ENCODE data around the gene TRAF3. TPM values are rescaled to one million over a fixed set of nuclear protein-coding genes. Genes with fewer than 3 reads are reported as not detected.
A peak's percentile ranks its signal among the peaks of the same experiment; 100 is the strongest.

The TRAF3 gene
- total RNA-seq, 4 donors from 2014 or later = 5.5 to 14.7 (median 6.9) TPM

DNA sequence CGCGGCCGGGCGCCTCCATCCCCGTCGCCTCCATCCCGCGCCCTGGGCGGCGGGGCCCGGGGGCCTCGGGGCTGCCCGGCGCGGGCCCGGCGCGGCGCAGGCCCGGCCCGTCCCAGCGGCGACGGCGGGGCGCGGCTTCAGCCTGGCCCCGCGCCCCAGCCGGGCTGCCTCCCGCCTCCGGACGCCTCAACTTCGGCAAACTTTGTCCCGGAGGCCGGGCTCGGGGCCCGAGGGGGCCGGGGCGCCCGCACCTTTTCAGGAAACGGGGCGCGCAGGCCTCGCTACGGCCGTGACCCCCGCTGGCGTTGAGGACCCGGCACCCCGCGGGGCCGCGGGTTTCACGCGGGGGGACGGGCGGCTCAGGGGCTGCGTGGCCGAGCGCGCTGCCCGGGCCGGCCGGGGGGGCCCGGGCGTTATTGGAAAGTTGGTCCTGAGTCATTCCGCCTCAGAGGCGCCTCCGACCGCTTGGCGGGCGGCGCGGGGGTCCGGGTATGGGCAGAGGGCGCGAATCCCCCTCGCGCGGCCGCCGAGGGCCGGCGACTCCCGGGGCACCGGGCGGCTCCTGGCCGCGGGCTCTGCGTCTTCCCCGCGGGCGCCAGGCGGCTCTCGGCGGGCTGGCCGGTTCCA is 575 bp downstream of the TRAF3 start:
- intact Hi-C loops (cut with DNase I; ENCODE audit: low total_unique reads) = loop anchor here (5.0 kb wide), 4 partner anchors 44 to 186 kb away; partner anchors contain the start of gene RCOR1
- H3K4me1 ChIP-seq = peaks cover 5 to 9% of the 10 kb centered on the region in 2 donors
- in situ Hi-C loops (cut with MboI; ENCODE audit: low sequenced_read_pairs in 4 of 4) = loop anchor here in 1 of 4 donors (10.0 kb wide), 1 partner anchor 137 kb away; no protein-coding TSS in a partner anchor

DNA sequence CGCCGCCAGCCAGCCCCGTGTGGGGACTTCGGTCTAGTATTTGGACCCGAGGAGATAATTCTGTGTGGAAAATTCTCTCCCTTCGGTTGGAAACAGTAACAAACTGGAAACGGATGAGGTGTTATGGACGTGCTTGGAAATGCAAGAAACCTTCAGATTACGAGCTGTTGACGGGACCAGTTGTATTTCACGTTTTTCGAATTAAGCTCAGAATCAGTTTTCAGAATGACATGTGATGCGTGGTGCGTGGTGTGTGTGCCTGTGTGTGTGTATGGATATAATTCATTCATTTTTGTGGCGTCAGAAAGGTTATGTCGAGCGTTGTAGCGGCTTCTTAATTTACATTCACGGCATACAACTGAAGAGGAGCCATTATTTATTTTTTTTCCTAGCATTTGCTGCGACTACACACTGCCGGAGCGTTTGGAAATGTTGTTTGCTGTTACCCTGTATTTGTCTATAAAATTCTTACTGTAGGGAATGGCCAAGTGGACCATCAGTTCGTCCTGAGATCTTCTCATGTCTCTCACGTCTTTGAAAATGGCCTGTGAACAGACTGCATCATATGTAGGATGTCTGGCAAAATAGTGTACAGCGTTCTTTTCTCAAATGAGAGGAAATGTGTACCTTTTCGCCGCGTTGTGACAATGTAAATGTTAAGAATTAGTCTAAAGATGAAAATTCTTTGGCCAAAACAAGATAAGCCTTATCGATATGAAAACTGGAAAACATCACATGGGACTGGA is 1.3 kb downstream of the TRAF3 start:
- in situ Hi-C loops (cut with MboI; ENCODE audit: low sequenced_read_pairs in 4 of 4) (loop anchor here in 1 of 4 donors (10.0 kb wide), 1 partner anchor 136 kb away; no protein-coding TSS in a partner anchor), intact Hi-C loops (cut with DNase I; ENCODE audit: low total_unique reads) (loop anchor here (5.0 kb wide), 4 partner anchors 44 to 186 kb away; partner anchors contain the start of gene RCOR1)
- H3K9me3 ChIP-seq = no peaks in the 10 kb centered on the region
- H3K27ac ChIP-seq = peak overlapping the region; percentile 63 to 79 (median 66)
- no peaks in the 10 kb centered on the region for H3K27me3 ChIP-seq
- no peaks in the 10 kb centered on the region for H3K36me3 ChIP-seq
- peak overlapping the region; percentile 47 to 87 (median 66) for H3K4me3 ChIP-seq
- DNase-seq = no peak
- peaks cover 5 to 9% of the 10 kb centered on the region in 2 donors for H3K4me1 ChIP-seq
- no peak for TF ChIP-seq POLR2A (IDR thresholded peaks at IDR 0.05)
- TF ChIP-seq, protein P1, sequence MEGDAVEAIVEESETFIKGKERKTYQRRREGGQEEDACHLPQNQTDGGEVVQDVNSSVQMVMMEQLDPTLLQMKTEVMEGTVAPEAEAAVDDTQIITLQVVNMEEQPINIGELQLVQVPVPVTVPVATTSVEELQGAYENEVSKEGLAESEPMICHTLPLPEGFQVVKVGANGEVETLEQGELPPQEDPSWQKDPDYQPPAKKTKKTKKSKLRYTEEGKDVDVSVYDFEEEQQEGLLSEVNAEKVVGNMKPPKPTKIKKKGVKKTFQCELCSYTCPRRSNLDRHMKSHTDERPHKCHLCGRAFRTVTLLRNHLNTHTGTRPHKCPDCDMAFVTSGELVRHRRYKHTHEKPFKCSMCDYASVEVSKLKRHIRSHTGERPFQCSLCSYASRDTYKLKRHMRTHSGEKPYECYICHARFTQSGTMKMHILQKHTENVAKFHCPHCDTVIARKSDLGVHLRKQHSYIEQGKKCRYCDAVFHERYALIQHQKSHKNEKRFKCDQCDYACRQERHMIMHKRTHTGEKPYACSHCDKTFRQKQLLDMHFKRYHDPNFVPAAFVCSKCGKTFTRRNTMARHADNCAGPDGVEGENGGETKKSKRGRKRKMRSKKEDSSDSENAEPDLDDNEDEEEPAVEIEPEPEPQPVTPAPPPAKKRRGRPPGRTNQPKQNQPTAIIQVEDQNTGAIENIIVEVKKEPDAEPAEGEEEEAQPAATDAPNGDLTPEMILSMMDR (IDR thresholded peaks at IDR 0.05 in 4 of 5, conservative IDR thresholded peaks at IDR 0.05 in 1 of 5) = no peak
- ATAC-seq = no peak

More for the DNA sequence above, 575 bp downstream of the TRAF3 start:
- Histone ChIP-seq H3K27me3 (no peaks in the 10 kb centered on the region), H3K36me3 (no peaks in the 10 kb centered on the region), H3K27ac (peak overlapping the region; percentile 63 to 79 (median 66)), H3K9me3 (no peaks in the 10 kb centered on the region), H3K4me3 (peak overlapping the region; percentile 47 to 87 (median 66))
- ATAC-seq (peak; percentile 55), DNase-seq (no peak)
- TF ChIP-seq POLR2A (IDR thresholded peaks at IDR 0.05) = no peak
- TF ChIP-seq, protein P1 (IDR thresholded peaks at IDR 0.05 in 4 of 5, conservative IDR thresholded peaks at IDR 0.05 in 1 of 5) = no peak

DNA sequence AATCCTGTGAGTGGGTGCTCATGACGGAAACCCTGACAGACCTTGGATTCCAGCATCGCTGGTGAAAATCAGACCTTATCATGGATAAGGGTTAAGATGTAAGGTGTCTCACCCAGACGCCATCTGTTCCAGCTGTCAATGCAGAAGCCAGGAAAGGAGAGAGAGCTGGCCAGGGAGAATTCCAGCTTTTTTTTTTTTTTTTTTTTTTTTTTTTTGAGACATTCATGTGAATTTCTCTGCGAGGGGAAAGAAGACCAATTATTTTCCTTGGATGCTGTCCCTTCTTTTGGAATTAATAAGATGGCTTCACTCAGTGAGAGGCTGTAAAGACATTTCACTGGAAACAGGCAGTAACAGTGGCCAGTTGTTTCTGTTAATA is 1.8 kb downstream of the TRAF3 start:
- in situ Hi-C loops (cut with MboI; ENCODE audit: low sequenced_read_pairs in 4 of 4) (loop anchor here in 1 of 4 donors (10.0 kb wide), 1 partner anchor 136 kb away; no protein-coding TSS in a partner anchor), intact Hi-C loops (cut with DNase I; ENCODE audit: low total_unique reads) (loop anchor here (5.0 kb wide), 4 partner anchors 43 to 187 kb away; partner anchors contain the start of gene RCOR1)

DNA sequence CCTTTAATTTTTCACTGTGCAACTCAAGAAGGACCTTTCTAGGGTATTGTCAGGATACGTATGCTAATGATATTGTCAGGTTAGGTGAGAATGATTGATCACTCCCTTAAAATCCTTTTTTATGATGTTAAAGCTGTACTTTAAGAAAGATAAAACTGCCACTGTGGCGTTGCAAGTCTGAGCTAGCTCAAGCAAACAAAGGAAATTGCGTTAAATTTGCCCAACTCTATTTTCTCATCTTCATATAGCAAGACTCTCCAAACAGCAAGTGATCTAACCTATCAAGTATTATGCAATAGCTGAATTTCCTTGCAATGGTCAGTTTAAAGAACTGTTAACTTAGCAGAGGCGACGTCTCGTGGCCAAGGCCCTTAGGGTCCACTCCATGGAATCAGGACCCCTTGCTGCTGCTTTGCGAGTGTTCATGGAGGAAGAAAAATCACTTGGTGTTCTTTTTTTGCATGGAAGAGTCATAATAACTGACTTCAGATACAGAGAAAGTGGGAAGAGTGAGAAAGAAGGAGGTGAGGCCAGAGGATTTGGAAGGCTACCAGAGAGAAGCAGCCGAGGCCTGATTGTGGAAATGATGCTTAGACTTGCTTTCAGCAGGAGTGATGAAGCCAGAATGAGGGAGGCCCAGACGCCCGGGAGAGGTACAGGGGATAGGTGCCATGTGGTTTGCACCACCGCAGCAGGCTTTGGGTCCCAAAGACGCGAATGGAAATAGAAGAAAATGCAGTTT is 2.5 kb downstream of the TRAF3 start:
- ATAC-seq (no peak), DNase-seq (no peak)
- no peaks in the 10 kb centered on the region for H3K36me3 ChIP-seq
- intact Hi-C loops (cut with DNase I; ENCODE audit: low total_unique reads) (loop anchor here (5.0 kb wide), 4 partner anchors 43 to 187 kb away; partner anchors contain the start of gene RCOR1), in situ Hi-C loops (cut with MboI; ENCODE audit: low sequenced_read_pairs in 4 of 4) (loop anchor here in 1 of 4 donors (10.0 kb wide), 1 partner anchor 135 kb away; no protein-coding TSS in a partner anchor)
- H3K9me3 ChIP-seq = no peaks in the 10 kb centered on the region
- peaks cover 5 to 9% of the 10 kb centered on the region in 2 donors for H3K4me1 ChIP-seq
- TF ChIP-seq, protein P1 (IDR thresholded peaks at IDR 0.05 in 4 of 5, conservative IDR thresholded peaks at IDR 0.05 in 1 of 5) = no peak
- no peak for TF ChIP-seq POLR2A (IDR thresholded peaks at IDR 0.05)
- no peak overlapping the region for H3K27ac ChIP-seq
- no peak overlapping the region for H3K4me3 ChIP-seq
- H3K27me3 ChIP-seq = no peaks in the 10 kb centered on the region

More for the DNA sequence above, 1.8 kb downstream of the TRAF3 start:
- Histone ChIP-seq H3K4me1 (peaks cover 5 to 9% of the 10 kb centered on the region in 2 donors), H3K4me3 (peak overlapping the region in 2 of 4 donors; percentile 62 to 87), H3K36me3 (no peaks in the 10 kb centered on the region), H3K9me3 (no peaks in the 10 kb centered on the region), H3K27me3 (no peaks in the 10 kb centered on the region), H3K27ac (no peak overlapping the region)
- TF ChIP-seq, protein P1 (IDR thresholded peaks at IDR 0.05 in 4 of 5, conservative IDR thresholded peaks at IDR 0.05 in 1 of 5) = no peak
- TF ChIP-seq POLR2A (IDR thresholded peaks at IDR 0.05) = no peak
- DNase-seq = no peak
- no peak for ATAC-seq
